GM18907 (cell line): ENCODE results near the gene RRP15.
A peak's percentile ranks its signal among the peaks of the same experiment; 100 is the strongest.

Experiments
- ATAC-seq: cut with Tn5 transposase; IDR thresholded peaks from one replicate; pipeline ENCODE4 v1.9.1; 2021; ENCODE audit warnings: mild to moderate bottlenecking, moderate library complexity; ENCODE audit not compliant: unreplicated experiment

The RRP15 gene

GRCh38 chr1:218284917-218285635, at the start of gene RRP15:
RRP15 (plus strand) TSS chr1:218285293; CDS start chr1:218285317, 24 bp downstream.
- peak; percentile 100 for ATAC-seq

DNA sequence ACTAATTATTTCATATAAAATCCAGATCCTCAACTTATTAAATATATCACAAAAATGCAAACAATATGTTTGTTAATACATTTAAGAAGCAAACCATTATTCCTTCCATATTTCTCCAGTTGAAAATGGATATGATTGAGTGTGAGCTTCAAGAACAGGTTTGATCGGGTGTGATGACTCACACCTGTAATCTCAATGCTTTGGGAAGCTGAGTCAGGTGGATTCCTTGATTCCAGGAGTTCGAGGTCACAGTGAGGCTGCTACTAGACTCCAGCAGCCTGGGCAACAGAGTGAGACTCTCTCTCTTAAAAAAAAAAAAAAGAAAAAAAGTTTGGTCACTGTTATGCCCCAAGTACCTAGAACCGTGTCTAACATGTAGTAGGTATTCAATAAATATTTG, 42.9 kb upstream of the RRP15 start:
- ATAC-seq = no peak

DNA sequence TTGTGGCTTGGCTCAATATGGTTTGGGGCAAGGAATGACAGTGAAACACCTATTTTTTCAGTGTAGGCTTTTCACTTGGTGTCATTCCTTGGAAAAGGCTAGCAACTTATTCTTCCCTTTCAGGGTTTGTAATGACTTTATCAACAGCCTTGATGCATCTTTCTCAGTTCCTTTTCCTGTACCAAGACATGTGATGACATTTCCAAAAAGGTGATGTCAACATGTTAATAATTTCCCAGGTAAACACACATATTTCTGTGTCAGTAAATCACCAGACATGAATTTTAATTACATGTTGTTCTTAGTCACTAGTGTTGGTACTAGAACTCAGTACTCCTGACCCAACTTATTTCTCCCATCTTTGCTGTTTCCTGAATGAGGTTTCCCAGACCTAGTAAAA, 37.8 kb upstream of the RRP15 start:
- ATAC-seq = peak; percentile 72

GRCh38 chr1:218249338-218250140, 35.6 kb upstream of the RRP15 start:
- ATAC-seq = no peak

DNA sequence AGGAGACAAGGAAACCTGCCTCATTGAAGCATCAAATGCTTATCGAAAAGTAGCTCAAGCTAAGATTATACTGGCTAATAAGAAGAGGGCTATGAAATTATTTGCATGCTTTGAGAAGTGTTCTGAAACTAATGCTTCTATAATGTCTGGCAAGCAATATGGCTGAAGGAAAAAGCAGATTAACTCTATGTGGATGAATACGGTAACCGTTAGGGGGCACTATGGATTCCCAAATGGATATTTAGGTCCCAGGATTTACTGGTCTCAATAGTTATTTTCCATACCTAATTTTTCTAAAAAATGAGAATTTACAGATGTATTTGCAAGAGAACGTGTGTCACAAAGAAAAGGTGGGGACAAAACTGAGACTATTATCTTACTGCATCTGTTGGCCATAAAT, 34.6 kb upstream of the RRP15 start:
- no peak for ATAC-seq

DNA sequence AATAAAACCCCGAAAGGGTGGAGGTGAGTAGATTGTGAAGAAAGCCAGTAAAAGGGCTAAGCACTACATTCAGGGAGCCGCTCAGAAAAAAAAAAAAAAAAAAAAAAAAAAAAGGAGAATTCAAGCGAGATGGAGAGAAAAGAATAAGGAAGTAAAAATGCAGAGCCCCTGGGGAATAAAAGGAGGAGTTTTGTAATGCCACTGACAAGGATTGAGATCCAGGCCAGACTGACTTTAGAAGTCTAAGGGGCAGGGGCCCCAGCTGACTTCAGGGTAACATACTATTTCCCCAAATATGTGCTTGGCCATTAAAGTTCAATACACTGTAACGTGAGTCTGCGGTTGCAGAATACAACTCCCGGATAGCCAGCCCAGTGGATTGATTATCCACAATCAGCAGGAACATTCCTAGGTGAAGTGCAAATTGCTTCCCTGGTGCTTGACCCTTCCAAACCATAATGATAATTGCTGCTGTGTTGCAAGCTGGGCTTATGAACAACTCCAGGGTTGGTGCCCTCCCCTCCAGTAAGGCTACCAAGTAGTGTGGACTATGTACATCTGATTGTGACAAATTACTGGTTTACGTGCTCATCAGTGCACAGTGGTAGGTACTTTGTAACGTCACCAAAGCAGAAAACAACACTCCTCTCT, 30.7 kb upstream of the RRP15 start:
- ATAC-seq = no peak

- no peak for ATAC-seq
These were observed 30.0 kb upstream of the RRP15 start for GRCh38 chr1:218255090-218255489.

- ATAC-seq = no peak
These were observed 27.7 kb upstream of the RRP15 start for GRCh38 chr1:218257371-218257770.

- ATAC-seq = no peak
These were observed 27.1 kb upstream of the RRP15 start for GRCh38 chr1:218257971-218258370.

DNA sequence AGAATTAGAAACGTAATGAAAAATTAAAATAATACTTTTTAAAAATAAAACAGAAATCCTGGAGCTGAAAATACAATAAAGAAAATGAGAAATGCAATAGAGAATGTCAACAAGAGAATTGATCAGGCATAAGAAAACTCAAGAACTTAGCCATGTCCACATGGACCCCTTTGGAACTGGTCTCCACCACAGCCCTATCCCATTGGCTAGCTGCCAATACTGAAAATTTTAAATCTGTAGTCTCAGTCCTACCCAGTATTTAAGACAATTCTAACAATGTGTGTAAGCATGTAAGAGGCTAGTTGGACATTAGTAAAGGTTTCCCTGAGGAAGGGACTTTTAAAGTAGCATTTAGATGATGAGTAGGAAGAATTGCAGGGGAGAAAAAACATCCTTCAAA, 25.8 kb upstream of the RRP15 start:
- no peak for ATAC-seq

GRCh38 chr1:218259800-218260199, 25.3 kb upstream of the RRP15 start:
- peak; percentile 86 for ATAC-seq

DNA sequence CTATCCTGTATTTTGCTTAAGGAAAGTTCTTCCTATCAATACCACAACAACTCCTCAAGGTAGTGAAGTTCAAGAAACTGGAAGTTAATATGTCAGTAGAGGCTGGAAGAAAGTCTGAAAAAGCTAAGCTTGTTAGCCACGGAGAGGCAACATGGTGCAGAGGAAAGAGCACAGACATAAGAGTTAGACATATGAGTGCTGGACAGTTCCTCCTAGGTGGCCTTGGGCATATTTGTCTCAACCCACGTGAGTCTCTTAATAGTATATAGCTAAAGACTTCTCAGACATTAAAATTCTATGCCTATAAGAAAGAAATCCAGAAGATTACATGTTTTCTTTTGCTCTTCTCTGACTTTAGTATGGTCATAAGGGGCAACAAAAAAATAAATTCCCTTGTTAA, 22.8 kb upstream of the RRP15 start:
- no peak for ATAC-seq

DNA sequence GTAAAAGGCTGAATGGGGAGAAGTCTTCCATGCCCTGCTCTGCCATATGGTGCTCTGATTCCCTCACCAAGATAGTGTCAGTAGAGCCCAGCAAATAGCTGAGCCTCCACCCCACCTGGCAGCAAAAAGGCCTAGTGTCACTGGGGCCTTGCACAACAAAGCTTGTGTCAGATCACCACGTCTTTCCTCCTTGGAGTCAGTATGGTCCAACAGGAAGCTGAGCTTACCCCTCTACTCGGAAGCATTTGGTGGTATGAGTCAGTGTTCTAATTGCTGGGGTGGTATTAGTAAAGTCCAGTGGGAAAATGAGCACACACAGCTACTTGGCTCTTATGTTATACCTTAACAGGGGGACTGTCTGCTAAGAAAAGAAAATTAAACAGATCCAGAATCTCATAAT, 18.7 kb upstream of the RRP15 start:
- no peak for ATAC-seq

DNA sequence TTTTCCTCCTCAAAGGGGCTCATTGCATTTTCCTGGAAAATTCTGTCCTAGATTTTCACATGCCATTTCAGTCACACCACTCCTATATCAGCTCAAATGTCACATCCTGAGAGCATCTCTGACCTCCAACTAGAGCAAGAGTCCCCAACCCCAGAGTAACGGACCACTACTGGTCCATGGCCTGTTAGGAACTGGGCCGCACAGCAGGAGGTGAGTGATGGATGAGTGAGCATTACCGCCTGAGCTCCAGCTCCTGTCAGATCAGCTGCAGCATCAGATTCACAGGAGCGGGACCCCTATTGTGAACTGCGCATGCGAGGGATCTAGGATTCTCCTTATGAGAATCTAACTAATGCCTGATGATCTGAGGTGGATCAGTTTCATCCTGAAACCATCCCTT, 12.7 kb upstream of the RRP15 start:
- no peak for ATAC-seq

DNA sequence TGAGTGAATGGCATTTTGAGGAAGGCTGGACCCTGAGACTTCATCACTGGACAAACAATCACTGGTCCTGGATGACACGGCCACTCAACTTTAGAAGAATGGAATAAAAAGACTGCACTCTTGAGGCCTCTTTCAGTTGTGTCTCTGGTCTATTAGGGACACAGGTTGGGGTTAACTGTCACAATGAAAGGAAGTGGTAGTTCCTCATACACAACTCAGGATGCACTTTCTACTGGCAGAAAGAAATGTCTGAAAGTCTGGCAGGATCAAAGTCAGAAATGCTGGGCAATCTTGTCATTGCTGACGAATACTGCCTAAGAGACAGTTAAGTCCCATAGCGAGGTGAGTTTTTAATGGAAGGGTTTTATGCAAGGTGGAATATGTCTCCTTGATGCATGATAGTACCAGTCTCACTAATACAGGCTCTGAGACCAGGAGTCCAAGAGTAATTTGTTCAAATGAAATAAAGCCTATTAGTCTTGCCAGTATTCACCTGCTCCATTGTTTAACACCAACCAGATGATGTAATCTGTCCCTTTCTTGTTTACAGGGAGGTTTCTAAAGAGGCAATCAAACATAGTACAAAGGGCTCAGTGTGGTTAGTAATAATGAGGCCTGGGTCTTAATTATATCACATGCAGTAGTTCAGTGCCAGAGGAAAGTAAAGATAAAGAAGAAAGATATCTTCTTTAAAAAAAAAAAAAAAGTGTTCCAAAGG, 11.2 kb upstream of the RRP15 start:
- no peak for ATAC-seq

DNA sequence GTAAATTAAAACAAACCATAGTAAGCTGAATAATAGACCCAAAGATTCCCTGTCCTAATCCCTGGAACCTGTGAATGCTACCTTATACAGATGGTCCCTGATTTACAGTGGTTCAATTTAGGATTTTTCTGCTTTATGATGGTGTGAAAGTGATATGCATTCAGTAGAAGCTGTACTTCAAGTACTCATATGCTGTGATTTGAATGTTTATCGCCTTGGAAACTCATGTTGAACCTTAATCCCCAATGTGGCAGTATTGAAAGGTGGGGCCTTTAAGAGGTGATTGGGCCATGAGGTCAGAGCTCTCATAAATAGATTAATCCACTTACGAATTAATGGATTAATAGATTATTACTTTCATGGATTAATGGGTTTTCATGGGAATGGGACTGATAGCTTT, 10.6 kb upstream of the RRP15 start:
- no peak for ATAC-seq

DNA sequence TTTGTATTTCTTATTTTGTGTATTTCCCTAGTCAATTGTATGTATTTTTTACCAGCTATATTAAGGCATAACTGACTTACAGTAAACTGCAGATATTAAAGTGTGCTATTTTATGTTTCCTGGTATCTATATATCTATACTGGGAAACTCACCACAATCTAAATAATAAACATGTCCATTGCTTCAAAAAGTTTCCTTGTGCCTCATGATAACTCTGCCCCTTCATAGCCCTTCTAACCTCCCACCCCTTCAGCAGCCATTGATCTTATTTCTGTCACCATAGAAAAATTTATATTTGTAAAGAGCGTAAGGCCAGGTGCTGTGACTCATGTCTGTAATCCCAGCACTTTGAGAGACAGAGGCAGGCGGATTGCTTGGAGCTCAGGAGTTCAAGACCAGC, 9.3 kb upstream of the RRP15 start:
- no peak for ATAC-seq

GRCh38 chr1:218281285-218281684, 3.8 kb upstream of the RRP15 start:
- ATAC-seq = no peak

- ATAC-seq = peak; percentile 27
These were observed 646 bp upstream of the RRP15 start for GRCh38 chr1:218284377-218284916.

DNA sequence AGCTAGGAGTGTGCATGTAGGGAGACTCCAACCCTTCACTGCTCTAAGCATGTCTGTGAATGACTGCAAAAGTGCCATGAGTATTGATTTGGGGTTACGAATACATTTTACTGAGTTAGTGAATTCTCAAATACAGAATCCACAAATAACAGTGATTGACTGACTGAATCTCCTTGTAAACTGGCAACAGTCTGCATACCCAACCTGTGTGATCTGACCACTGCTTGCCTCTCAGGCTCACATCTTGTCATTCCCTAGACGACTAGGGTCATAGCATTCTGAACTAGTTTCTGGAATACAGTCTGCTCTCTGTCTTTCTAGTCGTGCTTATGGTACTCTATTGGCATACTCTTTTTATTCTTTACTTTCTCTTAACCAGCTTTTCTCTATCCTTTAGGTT, 7.4 kb downstream of the RRP15 start:
- no peak for ATAC-seq

DNA sequence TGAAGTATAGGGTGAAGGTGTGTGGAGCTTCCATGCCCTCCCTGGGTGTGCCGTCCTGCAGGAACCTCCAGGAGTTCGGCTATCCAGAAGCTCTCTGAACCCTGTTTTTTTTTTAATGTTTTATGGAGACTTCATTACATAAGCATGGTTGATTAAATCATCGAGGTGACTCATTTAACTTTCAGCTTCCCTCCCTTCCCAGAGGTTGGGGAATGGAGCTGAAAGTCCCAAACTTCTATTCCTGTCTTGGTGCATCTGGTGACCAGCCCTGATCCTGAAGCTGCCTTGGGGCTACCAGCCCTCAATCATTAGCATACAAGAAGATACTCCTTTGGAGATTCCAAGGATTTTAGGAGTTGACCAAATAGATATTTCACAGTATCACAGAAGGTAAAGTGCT, 9.5 kb downstream of the RRP15 start:
- ATAC-seq = no peak
